K562 (cell line): ENCODE data around the gene STEAP1B. TPM values are rescaled to one million over a fixed set of nuclear protein-coding genes. Genes with fewer than 3 reads are reported as not detected.
A peak's percentile ranks its signal among the peaks of the same experiment; 100 is the strongest.

Experiments
- ATAC-seq: fragments of 200-7000 bp; cut with Tn5 transposase; 3 replicates; pipeline ENCODE4 v1.9.1; 2020; ENCODE audit warnings: moderate library complexity
- BruUV-seq: library from RNA; stranded (reverse); fragments of 400-500 nt; replicated peaks from 2 replicates; lab custom pipeline; 2021; lab: Mats Ljungman, UMichigan
- CTCF ChIA-PET: fragments of 300-600 bp; formaldehyde crosslinking; extraction: SDS; loops from one replicate; lab custom pipeline; 2021; ENCODE audit warnings: low intra/inter-chr PET ratio; lab: Yijun Ruan, JAX
- POLR2A ChIA-PET: fragments of 300-600, 350-650 bp; sonication (Branson Sonifier 250); formaldehyde crosslinking; extraction: SDS; loops from one replicate; lab custom pipeline; 2021; ENCODE audit warnings: antibody characterized with exemption, inconsistent platforms; lab: Yijun Ruan, JAX
- DNase-seq, 4 experiments: peaks; one replicate each; pipeline versions ENCODE4 v3.0.0 to v3.0.0-alpha.2; 2011 to 2018; ENCODE audit warnings: low spot score in 3 of 4, mixed read lengths in 3 of 4; ENCODE audit errors: extremely low read depth in 1 of 4
- FAIRE-seq: peaks from 2 replicates; lab custom pipeline; 2011; peaks lifted over from hg19 to GRCh38; lab: Jason Lieb, UNC
- H2AFZ ChIP-seq: 2 replicates; pipeline ENCODE4 v1.6.0; 2011; ENCODE audit warnings: low read depth, low read length, control low read depth, inconsistent platforms
- H3K27ac ChIP-seq: fragments of 200-600 bp; 3 replicates; pipeline ENCODE4 v1.8.0; 2011; ENCODE audit warnings: low read depth, mild to moderate bottlenecking, control low read depth, inconsistent platforms, low read length, moderate library complexity, mixed read lengths; ENCODE audit errors: extremely low read depth
- H3K27me3 ChIP-seq, 2 experiments: fragments of 300-600 bp in 1 of 2; 2 replicates in 1 of 2; 3 replicates in 1 of 2; pipeline versions ENCODE4 v1.6.0 to v1.8.0; 2011; ENCODE audit warnings: inconsistent platforms in 2 of 2, low read length in 2 of 2, mild to moderate bottlenecking in 1 of 2, mixed read lengths in 1 of 2, moderate library complexity in 1 of 2; ENCODE audit not compliant: control insufficient read depth in 2 of 2, insufficient read depth in 2 of 2
- H3K36me3 ChIP-seq: fragments of 300-600 bp; 3 replicates; pipeline ENCODE4 v1.8.0; 2011; ENCODE audit warnings: mild to moderate bottlenecking, low read length, inconsistent platforms; ENCODE audit not compliant: control insufficient read depth, insufficient read depth
- H3K4me1 ChIP-seq, 2 experiments: fragments of 200-600 bp in 1 of 2; replicated peaks in 1 of 2; 2 replicates in 1 of 2; 3 replicates in 1 of 2; pipeline versions ENCODE4 v1.5.1 to v1.8.0; 2011; ENCODE audit warnings: inconsistent platforms in 2 of 2, low read length in 2 of 2, mild to moderate bottlenecking in 1 of 2, mixed read lengths in 1 of 2, moderate library complexity in 1 of 2; ENCODE audit not compliant: control insufficient read depth in 2 of 2, insufficient read depth in 2 of 2
- H3K4me2 ChIP-seq: 2 replicates; pipeline ENCODE4 v1.6.1; 2011; ENCODE audit warnings: low read length, control low read depth, inconsistent platforms, mixed read lengths; ENCODE audit not compliant: insufficient read depth
- H3K4me3 ChIP-seq: fragments of 200-600 bp; sonication (generic), shearing (Covaris generic); 2 replicates; pipeline ENCODE4 v1.5.1; 2016; ENCODE audit warnings: control low read depth, inconsistent platforms
- H3K79me2 ChIP-seq: fragments of 200-600 bp; 3 replicates; pipeline ENCODE4 v1.8.0; 2011; ENCODE audit warnings: low read length, inconsistent platforms; ENCODE audit not compliant: control insufficient read depth, insufficient read depth
- H3K9ac ChIP-seq, 2 experiments: 2 replicates each; pipeline versions ENCODE4 v1.6.0 to v1.6.1; 2011; ENCODE audit warnings: low read depth in 2 of 2, low read length in 2 of 2, control low read depth in 1 of 2, inconsistent platforms in 1 of 2, mild to moderate bottlenecking in 1 of 2, mixed read lengths in 1 of 2; ENCODE audit not compliant: insufficient read depth in 1 of 2
- H3K9me1 ChIP-seq: one replicate; pipeline ENCODE4 v1.6.0; 2011; ENCODE audit warnings: inconsistent platforms, mild to moderate bottlenecking, low read length, moderate library complexity; ENCODE audit not compliant: control insufficient read depth, insufficient read depth
- H3K9me3 ChIP-seq: replicated peaks from 2 replicates; pipeline ENCODE4 v1.5.1; 2011; ENCODE audit warnings: low read depth, low read length, inconsistent platforms; ENCODE audit not compliant: control insufficient read depth, insufficient read depth
- H4K20me1 ChIP-seq: replicated peaks from 2 replicates; pipeline ENCODE4 v1.6.1; 2011; ENCODE audit warnings: low read length, inconsistent platforms, mixed read lengths; ENCODE audit not compliant: control insufficient read depth, insufficient read depth
- POLR2AphosphoS5 ChIP-seq: IDR thresholded peaks from 2 replicates; pipeline ENCODE4 v1.6.1; 2011; ENCODE audit warnings: mild to moderate bottlenecking, low read depth, low read length, moderate library complexity; ENCODE audit not compliant: control insufficient read depth, insufficient read depth
- SNAPC5 ChIP-seq: fragments of 250-450 bp; sonication (Bioruptor Pico); IDR thresholded peaks from 2 replicates; pipeline ENCODE4 v1.8.0; 2021; ENCODE audit warnings: moderate library complexity, mild to moderate bottlenecking, inconsistent platforms
- ZNF140 ChIP-seq: fragments of 250-450 bp; sonication (Bioruptor Pico); IDR thresholded peaks from 2 replicates; pipeline ENCODE4 v1.8.0; 2021; ENCODE audit warnings: moderate library complexity, mild to moderate bottlenecking, inconsistent platforms
- ZNF316 ChIP-seq: fragments of 450-650 bp; IDR thresholded peaks from 2 replicates; pipeline ENCODE4 v1.6.1; 2016
- ZNF586 ChIP-seq: fragments of 450-650 bp; formaldehyde crosslinking; conservative IDR thresholded peaks from 2 replicates; pipeline ENCODE4 v1.4.0; 2020; ENCODE audit warnings: mild to moderate bottlenecking, moderate library complexity
- WGBS: fragments of 100-300 bp; shearing (Covaris generic); methylation state at CpG from one replicate; pipeline ENCODE4 v1.1.6; 2016; ENCODE audit warnings: low coverage, mixed read lengths; ENCODE audit not compliant: insufficient coverage; ENCODE audit errors: missing lambda C conversion rate; 5-methylcytosine and 5-hydroxymethylcytosine counted together
- in situ Hi-C: fragments of 300-500 bp; cut with MboI; formaldehyde crosslinking; loops from 4 replicates; pipeline ENCODE4 v1.15.0; 2018; ENCODE audit warnings: inconsistent platforms, mixed read lengths
- intact Hi-C: fragments of 100-400 bp; cut with micrococcal nuclease; formaldehyde crosslinking; loops from 2 replicates; pipeline ENCODE4 v1.14.2; 2022
- polyA plus RNA-seq, 8 experiments: library from polyadenylated mRNA; depleted of rRNA in 4 of 8; stranded (reverse) in 5 of 8; unstranded in 3 of 8; fragments of >200 nt; fragmentation: Nextera tagmentation in 2 of 8; fragmentation: Illumina TruSeq in 1 of 8; extraction: Ambion mirVana in 2 of 8; extraction: Trizol in 1 of 8; gene quantifications; 2 replicates each; pipeline versions ENCODE4 v1.2.1 to v1.2.3, GENCODE V29; 2011 to 2014; ENCODE audit warnings: inconsistent platforms in 1 of 8, missing spikeins in 1 of 8
- total RNA-seq, 7 experiments: library from RNA; depleted of rRNA in 6 of 7; stranded (reverse); fragments of >200 nt in 6 of 7; fragmentation: Illumina TruSeq in 2 of 7; extraction: Trizol in 2 of 7; gene quantifications; 2 replicates each; pipeline versions ENCODE4 v1.2.1 to v1.2.3, GENCODE V29; 2011 to 2021; ENCODE audit warnings: low replicate concordance in 1 of 7

The STEAP1B gene
- total and polyA plus RNA-seq, 9 of the 15 experiments (the other 6 are each of a cell fraction or from before 2014, with no cell fraction given) = 20.0 to 38.5 (median 30.6) TPM

GRCh38 chr7:22470981-22471380, 29.0 kb downstream of the STEAP1B start:
- in situ Hi-C loops (no loop called here), intact Hi-C loops (no loop called here)
- no TSS peak for BruUV-seq
- Histone ChIP-seq H3K9ac (no peak overlapping the region), H3K4me2 (no peak overlapping the region), H3K36me3 (peaks cover 17% of the 10 kb centered on the region; the same call in 2 of the 3 replicates), H3K27me3 (no peaks in the 10 kb centered on the region), H3K9me1 (no peaks in the 10 kb centered on the region), H3K4me1 (no peaks in the 10 kb centered on the region), H4K20me1 (no peaks in the 10 kb centered on the region), H2AFZ (no peak overlapping the region), H3K4me3 (no peak overlapping the region), H3K9me3 (no peaks in the 10 kb centered on the region), H3K27ac (no peak overlapping the region), H3K79me2 (no peaks in the 10 kb centered on the region)
- ATAC-seq (no peak), DNase-seq (no peak), FAIRE-seq (no peak)
- WGBS = 66% methylated on average over 10 of the region's 10 CpGs
- TF ChIP-seq POLR2AphosphoS5 = no peak
- no peak for TF ChIP-seq SNAPC5 (CRISPR knock-in tag)
- 0 out of 2 replicates have a peak, but pooled peaks have one; percentile 18 for TF ChIP-seq ZNF316
- no peak for TF ChIP-seq ZNF140 (CRISPR knock-in tag)
- no peak for TF ChIP-seq ZNF586 (CRISPR knock-in tag)
- POLR2A ChIA-PET = interaction anchor here (0.6 kb wide), 1 partner anchor 826 kb away, joined by 3 read pairs; no protein-coding TSS in a partner anchor
- CTCF ChIA-PET = no interaction called here
